BJ (cell line): Measurements from ENCODE around the gene GPR149. TPM values are rescaled to one million over a fixed set of nuclear protein-coding genes. Genes with fewer than 3 reads are reported as not detected.

Source experiments
- CTCF ChIA-PET: fragments of 350-600 bp; formaldehyde crosslinking; extraction: SDS; loops from one replicate; lab custom pipeline; 2021; ENCODE audit warnings: antibody characterized with exemption, inconsistent platforms; lab: Yijun Ruan, JAX
- POLR2A ChIA-PET: fragments of 300-600 bp; sonication (Branson Sonifier 250); formaldehyde crosslinking; extraction: SDS; loops from one replicate; lab custom pipeline; 2021; ENCODE audit warnings: antibody characterized with exemption; lab: Charles Lee
- DNase-seq: peaks from one replicate; pipeline ENCODE4 v3.0.0-alpha.2; 2011; ENCODE audit warnings: low read depth
- H3K27me3 ChIP-seq: 2 replicates; pipeline ENCODE4 v1.6.0; 2011; ENCODE audit warnings: low read length; ENCODE audit not compliant: control insufficient read depth, insufficient read depth
- H3K36me3 ChIP-seq: 2 replicates; pipeline ENCODE4 v1.5.1; 2011; ENCODE audit warnings: low read length; ENCODE audit not compliant: control insufficient read depth, insufficient read depth
- H3K4me3 ChIP-seq: 2 replicates; pipeline ENCODE4 v1.5.1; 2011; ENCODE audit warnings: low read depth, mild to moderate bottlenecking, control low read depth, low read length
- polyA plus RNA-seq: library from polyadenylated mRNA; depleted of rRNA; stranded (reverse); fragments of >200 nt; gene quantifications from 2 replicates; pipeline ENCODE4 v1.2.3, GENCODE V29; 2011
- TF ChIP-seq, protein P1 (sequence below): IDR thresholded peaks from 2 replicates; pipeline ENCODE4 v1.5.1; 2011; ENCODE audit warnings: low read depth, mild to moderate bottlenecking, control low read depth, inconsistent platforms, low read length, moderate library complexity; ENCODE audit not compliant: insufficient read depth

Gene GPR149
- polyA plus RNA-seq, 1 experiment: not detected

DNA sequence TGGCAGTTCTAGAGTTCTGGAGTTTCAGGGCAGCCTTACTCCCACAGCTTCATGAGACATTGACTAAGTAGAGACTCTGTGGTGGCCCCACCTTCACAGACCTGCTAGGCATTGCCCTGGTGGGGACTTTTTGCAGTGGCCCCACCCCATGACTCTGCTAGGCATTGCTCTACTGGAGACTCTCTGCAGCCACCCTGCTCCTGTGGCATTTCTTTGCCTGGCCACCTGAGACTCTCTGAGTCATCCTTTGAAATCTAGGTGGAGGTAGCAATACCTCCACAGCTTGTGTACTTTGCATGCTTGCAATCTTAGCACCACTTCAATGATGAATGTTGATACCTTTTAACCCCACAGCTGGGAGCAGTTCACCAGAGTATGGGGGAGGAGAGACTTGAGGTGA, 65.1 kb downstream of the GPR149 start:
- POLR2A ChIA-PET: no interaction called here
- no peak for DNase-seq
- CTCF ChIA-PET: interaction anchor here (1.2 kb wide), 1 partner anchor 30 kb away, joined by 3 read pairs; no protein-coding TSS in a partner anchor
- Histone ChIP-seq H3K27me3 (no peaks in the 10 kb centered on the region), H3K4me3 (no peak overlapping the region), H3K36me3 (no peaks in the 10 kb centered on the region)
- TF ChIP-seq, protein P1, sequence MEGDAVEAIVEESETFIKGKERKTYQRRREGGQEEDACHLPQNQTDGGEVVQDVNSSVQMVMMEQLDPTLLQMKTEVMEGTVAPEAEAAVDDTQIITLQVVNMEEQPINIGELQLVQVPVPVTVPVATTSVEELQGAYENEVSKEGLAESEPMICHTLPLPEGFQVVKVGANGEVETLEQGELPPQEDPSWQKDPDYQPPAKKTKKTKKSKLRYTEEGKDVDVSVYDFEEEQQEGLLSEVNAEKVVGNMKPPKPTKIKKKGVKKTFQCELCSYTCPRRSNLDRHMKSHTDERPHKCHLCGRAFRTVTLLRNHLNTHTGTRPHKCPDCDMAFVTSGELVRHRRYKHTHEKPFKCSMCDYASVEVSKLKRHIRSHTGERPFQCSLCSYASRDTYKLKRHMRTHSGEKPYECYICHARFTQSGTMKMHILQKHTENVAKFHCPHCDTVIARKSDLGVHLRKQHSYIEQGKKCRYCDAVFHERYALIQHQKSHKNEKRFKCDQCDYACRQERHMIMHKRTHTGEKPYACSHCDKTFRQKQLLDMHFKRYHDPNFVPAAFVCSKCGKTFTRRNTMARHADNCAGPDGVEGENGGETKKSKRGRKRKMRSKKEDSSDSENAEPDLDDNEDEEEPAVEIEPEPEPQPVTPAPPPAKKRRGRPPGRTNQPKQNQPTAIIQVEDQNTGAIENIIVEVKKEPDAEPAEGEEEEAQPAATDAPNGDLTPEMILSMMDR: no peak

DNA sequence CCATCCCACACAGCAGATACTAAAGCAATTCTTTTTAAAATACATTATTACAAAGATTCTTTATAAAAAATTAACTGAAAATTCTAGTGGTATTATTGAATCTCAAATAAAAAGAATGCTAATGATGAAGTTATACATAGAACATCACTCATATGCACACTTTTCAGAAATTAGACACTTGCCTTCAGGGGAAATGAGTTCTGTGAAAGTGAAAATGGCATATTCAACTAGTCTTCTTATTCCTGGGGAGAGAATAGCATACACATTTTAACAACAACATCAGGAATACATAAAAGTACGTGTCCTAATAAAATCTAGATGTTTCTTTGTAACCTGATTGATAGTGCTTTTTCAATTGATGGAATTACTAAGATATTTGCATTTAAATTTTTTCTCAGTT, 68.9 kb downstream of the GPR149 start:
- no peaks in the 10 kb centered on the region for H3K27me3 ChIP-seq
- ChIA-PET CTCF (no interaction called here), POLR2A (no interaction called here)
- no peaks in the 10 kb centered on the region for H3K36me3 ChIP-seq
- H3K4me3 ChIP-seq: no peak overlapping the region
- TF ChIP-seq, protein P1: no peak
- DNase-seq: no peak

DNA sequence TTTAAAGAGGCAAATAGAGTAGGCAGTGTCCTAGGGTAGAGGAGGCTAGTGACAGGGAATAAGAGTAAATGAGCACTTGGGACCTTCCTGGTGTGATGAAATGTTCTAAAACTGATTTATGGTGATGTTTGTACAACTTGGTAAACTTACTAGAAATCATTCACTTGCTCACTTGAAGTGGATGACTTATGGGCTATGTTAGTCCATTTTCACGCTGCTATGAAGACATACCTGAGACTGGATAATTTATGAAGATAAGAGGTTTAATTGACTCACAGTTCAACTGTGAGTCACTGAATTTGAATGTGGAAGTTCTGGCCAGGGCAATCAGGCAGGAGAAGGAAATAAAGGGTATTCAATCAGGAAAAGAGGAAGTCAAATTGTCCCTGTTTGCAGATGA, 74.0 kb downstream of the GPR149 start:
- H3K27me3 ChIP-seq: no peaks in the 10 kb centered on the region
- H3K36me3 ChIP-seq: no peaks in the 10 kb centered on the region
- no peak overlapping the region for H3K4me3 ChIP-seq
- ChIA-PET POLR2A (no interaction called here), CTCF (no interaction called here)
- TF ChIP-seq, protein P1: no peak
- no peak for DNase-seq

DNA sequence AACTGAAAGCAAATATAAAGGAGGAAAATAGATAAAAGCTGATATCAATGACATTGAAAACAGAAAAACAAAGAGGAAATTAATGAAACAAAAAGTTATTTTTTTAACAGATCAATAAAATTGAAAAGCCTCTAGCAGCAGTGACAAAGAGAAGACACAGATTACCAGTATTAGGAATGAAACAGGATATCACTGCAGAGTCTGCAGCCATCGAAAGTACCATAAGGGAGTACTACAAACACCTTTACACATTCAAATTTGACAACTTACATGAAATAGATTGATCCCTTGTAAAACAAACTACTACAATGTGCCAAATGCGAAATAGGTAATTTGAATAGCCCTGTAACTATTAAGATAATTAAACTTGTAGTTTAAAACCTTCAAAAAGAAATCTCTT, 80.8 kb downstream of the GPR149 start:
- ChIA-PET CTCF (no interaction called here), POLR2A (no interaction called here)
- H3K27me3 ChIP-seq: no peaks in the 10 kb centered on the region
- TF ChIP-seq, protein P1: no peak
- no peak overlapping the region for H3K4me3 ChIP-seq
- no peak for DNase-seq
- H3K36me3 ChIP-seq: no peaks in the 10 kb centered on the region

DNA sequence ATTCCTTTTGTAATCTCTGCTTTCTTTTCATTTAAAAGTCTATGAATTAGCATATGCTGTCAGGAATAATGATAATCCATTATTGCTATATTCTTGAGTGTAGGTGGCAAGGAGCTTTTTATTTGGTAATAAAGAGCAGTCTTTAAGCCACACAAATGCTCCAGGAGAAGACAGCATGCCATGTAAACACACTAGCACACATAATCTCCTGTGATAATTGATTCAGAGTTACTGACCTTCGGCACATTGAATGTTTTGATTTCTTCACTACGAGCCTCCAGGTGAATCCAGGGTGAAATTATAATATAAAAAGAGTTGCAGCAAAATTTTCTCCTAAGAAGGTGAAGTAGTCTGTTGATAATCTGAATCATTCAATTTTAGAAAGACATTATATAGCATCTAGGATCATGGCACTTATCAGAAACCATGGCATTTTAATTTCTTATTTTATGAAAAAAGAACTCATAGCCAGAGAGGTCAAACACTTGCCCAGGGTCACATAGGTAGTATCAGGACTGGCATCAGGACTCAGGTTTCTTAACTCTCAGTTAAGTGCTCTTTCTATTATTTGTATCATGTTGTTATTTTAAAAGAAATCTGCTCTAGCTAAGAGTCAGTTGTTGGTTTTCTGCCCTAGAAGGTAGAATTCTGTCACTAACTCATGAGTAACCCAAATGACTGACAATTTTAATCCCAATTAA, 84.4 kb downstream of the GPR149 start:
- Histone ChIP-seq H3K27me3 (no peaks in the 10 kb centered on the region), H3K4me3 (no peak overlapping the region), H3K36me3 (no peaks in the 10 kb centered on the region)
- ChIA-PET POLR2A (no interaction called here), CTCF (interaction anchor here (0.7 kb wide), 1 partner anchor 433 kb away, joined by 3 read pairs; no protein-coding TSS in a partner anchor)
- TF ChIP-seq, protein P1: no peak
- DNase-seq: no peak
